NCI-H226 (cell line): ENCODE measurements around the gene FBXL17.
A peak's percentile ranks its signal among the peaks of the same experiment; 100 is the strongest.

ENCODE experiments used
- DNase-seq: peaks from one replicate; pipeline ENCODE4 v3.0.0-alpha.2; 2015

The FBXL17 gene

GRCh38 chr5:108079753-108080152, 302.1 kb downstream of the FBXL17 start:
- no peak for DNase-seq

GRCh38 chr5:108078882-108079281, 303.0 kb downstream of the FBXL17 start:
- no peak for DNase-seq

GRCh38 chr5:108078345-108078744, 303.6 kb downstream of the FBXL17 start:
- DNase-seq = no peak

GRCh38 chr5:108074626-108075025, 307.3 kb downstream of the FBXL17 start:
- no peak for DNase-seq

DNA sequence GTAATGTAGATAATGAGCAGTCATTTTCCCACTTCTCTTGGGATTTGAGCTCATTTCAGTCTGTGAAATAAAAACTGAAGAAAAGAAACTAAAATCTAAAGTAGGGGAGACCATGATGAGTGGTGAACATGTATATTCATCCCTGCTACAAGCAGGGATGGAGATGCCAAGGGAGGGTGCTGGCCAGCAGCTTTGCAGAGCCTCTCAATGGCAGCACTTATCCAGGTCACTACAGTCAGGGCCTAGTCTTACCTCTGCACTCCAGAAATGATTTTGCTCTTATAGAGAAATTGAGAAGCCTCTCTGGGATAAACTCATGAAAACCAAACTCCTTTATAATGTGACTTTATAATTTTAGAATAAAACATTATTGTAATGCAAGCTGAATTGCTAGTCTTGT, 317.6 kb downstream of the FBXL17 start:
- DNase-seq = no peak

- DNase-seq = no peak
Measured at GRCh38 chr5:108061941-108062340, 320.0 kb downstream of the FBXL17 start.

DNA sequence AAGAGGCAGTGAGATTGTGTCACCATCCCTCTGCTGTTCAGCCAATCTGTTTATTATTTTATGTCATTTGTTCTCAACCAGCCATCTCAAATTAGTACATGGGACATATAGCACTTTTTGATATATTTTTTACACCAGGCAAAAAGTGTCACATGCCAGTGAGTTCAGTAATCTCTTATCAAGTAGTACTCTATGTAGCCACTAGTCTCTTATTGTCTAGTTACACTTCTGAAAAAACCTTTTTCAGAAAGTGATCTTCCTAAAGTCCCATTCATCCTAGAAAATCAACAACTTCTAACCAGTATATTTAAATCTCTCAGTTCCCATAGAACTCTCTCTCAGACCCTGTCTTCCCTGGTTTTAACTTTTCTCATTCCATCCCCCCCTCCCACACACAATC, 321.6 kb downstream of the FBXL17 start:
- DNase-seq = no peak

GRCh38 chr5:108059334-108059733, 322.6 kb downstream of the FBXL17 start:
- no peak for DNase-seq

DNA sequence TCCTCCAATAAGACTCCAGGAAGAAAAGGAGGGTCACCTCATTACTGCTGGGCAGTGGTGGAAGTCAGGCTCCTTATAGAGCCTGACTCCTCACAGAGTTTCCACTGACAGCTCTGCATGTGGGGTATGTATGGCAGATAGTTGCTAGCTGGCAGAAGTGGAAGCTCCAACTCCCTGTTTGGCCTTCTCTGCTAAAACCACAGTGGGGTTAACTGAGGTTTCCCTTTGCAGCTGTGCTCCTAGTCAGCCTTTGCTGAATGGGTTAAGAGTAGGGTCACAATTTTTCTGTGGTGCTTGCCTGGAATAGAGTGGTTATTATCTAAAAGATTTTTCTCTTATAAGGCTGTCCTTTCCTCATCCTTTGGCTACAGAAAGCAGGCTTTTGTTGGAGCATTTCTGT, 327.5 kb downstream of the FBXL17 start:
- DNase-seq = no peak

GRCh38 chr5:108046955-108047670, 334.8 kb downstream of the FBXL17 start:
- DNase-seq = no peak

DNA sequence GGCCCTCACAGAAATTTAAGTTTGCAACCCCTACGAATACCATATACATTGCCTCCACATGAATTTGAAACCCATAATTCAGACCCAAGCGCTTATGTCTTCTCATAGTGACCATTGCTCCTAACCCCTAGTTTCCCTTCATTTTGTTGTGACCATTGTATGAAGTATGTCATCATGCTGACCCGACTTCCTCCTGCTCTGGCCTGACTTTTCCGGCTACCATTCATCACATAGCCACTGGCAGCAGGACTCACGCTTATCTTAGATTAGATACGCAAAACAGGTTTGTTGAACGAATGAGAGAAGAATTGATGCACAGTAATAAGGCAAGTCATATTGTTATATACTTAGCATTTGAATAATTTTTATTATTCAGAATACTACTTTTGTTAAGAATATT, 345.4 kb downstream of the FBXL17 start:
- no peak for DNase-seq

- no peak for DNase-seq
Measured at GRCh38 chr5:108028883-108029282, 353.0 kb downstream of the FBXL17 start.

DNA sequence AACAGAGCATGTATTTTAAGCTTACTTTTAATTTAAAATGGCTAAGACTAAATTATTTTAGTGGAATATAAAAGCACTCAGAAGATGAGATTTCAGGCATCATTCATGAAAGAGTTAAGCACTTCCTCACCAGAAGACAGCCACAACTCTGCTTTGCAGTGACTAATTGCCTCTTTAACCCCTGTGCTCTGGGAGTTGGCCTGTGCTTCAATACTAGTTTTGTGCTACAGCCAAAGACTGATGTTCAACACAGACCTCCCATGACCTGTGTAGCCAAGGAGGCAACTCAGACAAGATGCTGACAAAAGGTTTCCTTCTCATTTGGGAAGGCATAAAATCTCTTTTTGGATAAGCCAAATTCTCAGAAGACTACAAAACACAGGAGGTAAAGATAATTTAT, 353.5 kb downstream of the FBXL17 start:
- DNase-seq = no peak

DNA sequence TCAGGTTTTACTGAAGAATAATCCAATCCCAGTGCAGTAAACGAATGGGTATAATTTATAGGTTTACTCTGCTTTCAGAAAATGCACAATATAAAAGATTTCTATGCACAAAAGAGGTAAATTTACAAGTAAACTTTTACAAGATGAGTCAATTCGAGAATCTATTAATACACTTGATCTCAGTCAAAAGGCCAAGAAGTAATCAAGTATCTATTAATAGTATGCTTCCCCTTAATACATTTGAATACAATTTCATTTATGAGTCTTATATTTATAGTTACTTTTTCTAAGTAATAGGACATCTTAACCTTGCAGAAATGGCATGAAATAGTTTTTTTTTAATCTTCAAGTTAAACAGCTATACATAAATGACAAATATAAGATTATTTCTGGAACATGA, 355.9 kb downstream of the FBXL17 start:
- DNase-seq = no peak

DNA sequence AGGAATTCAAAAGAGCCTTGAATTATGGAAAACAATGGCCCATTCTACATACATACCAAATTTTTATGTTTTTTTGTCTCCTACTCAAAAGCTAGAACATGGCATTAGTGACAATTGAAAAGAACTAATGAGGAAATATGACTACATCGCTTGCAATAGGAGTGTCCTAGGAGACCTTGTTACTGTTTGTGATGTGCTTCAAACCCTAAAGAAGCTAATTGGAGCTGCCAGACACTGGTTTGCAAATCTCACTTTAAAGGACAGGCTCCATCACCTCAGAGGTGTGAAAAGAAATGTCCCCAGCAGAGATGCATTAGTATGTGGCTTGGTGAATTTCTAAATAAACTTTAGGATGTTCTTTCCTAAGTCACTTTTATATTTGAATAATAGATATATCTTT, 356.9 kb downstream of the FBXL17 start:
- no peak for DNase-seq

GRCh38 chr5:108016101-108016500, 365.8 kb downstream of the FBXL17 start:
- DNase-seq = no peak

- DNase-seq = no peak
Measured at GRCh38 chr5:108006791-108007190, 375.1 kb downstream of the FBXL17 start.

DNA sequence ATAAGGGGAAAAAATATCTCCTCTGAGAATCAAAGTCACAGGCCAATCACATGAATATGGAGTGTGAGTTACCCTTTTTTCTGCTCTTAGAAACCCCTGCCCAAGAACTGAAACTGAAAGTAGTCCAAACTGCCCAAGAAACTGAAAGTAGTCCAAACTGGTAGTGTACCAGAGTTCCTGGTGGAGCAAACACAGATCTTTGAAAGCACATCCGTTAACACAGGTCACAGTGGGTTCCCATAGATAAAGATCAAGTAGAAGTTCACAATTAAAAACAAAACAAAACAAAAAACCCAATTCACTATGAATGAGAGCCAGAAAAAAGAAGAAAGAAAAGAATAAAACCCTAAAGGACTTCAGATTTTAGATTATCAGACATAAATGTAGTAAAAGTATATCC, 378.7 kb downstream of the FBXL17 start:
- peak; percentile 29 for DNase-seq

GRCh38 chr5:108001222-108001621, 380.7 kb downstream of the FBXL17 start:
- DNase-seq = no peak

- no peak for DNase-seq
Measured at GRCh38 chr5:107997338-107997980, 384.4 kb downstream of the FBXL17 start.

DNA sequence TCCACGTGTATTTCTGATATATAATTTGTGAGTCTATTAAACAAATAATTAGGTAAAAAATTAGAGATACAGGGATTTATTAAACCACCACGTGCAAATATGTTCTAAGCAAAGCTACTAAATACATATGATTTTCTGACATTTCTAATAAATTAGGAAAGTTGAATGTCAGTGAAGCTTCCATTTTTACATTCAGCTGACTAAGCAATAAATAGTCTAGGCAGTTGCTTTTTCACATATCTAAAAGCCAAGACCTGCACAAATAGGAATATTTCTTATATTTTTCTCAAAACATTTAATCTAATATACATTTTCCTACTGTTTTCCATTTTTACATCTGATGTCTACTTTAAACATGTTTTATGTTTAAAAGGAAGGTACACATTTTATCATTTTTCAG, 388.6 kb downstream of the FBXL17 start:
- DNase-seq = no peak

GRCh38 chr5:107990881-107991810, 390.8 kb downstream of the FBXL17 start:
- DNase-seq = no peak

- no peak for DNase-seq
Measured at GRCh38 chr5:107985144-107985543, 396.8 kb downstream of the FBXL17 start.
